ENCODE results near the gene MRPS14. TPM values are rescaled to one million over a fixed set of nuclear protein-coding genes. Genes with fewer than 3 reads are reported as not detected.

MRPS14 gene
- total and polyA plus RNA-seq, 9 of the 15 experiments (the other 6 are each of a cell fraction or from before 2014, with no cell fraction given), result 38.1 to 231 (median 54.9) TPM

DNA sequence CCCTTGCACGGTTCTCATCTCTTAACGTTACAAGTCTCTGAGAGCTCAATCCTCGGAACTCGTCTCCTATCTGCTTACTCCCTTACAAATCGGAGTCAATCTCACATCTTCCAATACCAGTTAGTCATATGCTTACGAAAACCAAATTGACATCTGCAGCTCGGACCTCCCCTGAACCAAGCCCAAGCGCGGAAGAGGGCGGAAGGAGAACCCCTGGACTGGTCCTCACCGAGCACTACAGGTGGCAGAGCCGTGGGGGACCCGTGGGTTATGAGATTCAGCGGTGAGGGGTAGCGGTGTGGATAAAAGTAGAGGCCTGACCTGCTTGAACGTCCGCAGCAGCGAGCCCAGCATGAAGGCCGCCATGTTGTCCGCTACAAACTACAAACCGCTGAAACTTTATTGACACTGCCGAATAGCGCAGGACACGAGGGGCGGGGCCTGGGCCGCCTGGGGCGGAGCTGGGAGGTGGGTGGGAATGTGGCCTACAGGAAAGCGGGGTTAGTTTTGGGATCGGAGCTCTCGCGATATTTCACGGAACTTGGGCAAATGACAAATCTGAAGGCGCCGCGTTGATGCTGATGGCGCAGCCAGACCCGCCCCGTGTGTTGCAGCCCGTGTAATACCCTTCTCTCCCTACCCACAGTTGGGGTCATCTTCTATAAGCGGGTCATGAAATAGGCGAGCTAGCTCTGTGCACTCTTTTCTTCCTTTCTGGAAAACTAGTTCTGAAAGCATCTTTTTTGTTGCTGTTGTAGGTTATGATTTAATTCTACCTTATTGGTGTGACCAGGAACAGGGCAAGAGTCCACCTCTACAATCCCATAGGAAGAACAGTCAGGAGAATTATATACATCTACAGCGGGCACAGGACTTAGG, at the start of gene MRPS14 (continued):
- TF ChIP-seq GTF3C2 (IDR thresholded peaks at IDR 0.05; ENCODE audit: borderline replicate concordance, extremely low read depth, insufficient read length) (no peak), RCOR1 (IDR thresholded peaks at IDR 0.05; ENCODE audit: borderline replicate concordance in 1 of 2, low read depth in 2 of 2, low read length in 2 of 2) (peak in 1 of 2 experiments; percentile 58; a peak in 1 of 4 replicates), PHF20 (IDR thresholded peaks at IDR 0.05; ENCODE audit: partially characterized antibody) (peak; percentile 96), LCOR (CRISPR knock-in tag; IDR thresholded peaks at IDR 0.05) (peak; percentile 99), KLF13 (tag; IDR thresholded peaks at IDR 0.05; ENCODE audit: borderline replicate concordance, low read depth) (0 out of 2 replicates have a peak, but pooled peaks have one; percentile 7), ZNF184 (CRISPR knock-in tag; IDR thresholded peaks at IDR 0.05) (no peak), POLR2H (tag; IDR thresholded peaks at IDR 0.05; ENCODE audit: low read depth) (peak; percentile 96), HNRNPK (IDR thresholded peaks at IDR 0.05; ENCODE audit: low read depth, low read length, poor library complexity, severe bottlenecking) (no peak), MXI1 (IDR thresholded peaks at IDR 0.05; ENCODE audit: low read depth, low read length) (peak; percentile 69), CCNT2 (IDR thresholded peaks at IDR 0.05; ENCODE audit: borderline replicate concordance, extremely low read depth, insufficient read length, low read depth, low read length) (peak; percentile 82), ZZZ3 (IDR thresholded peaks at IDR 0.05) (0 out of 2 replicates have a peak, but pooled peaks have one; percentile 63), HNRNPLL (IDR thresholded peaks at IDR 0.05; ENCODE audit: low read depth, low read length, poor library complexity, severe bottlenecking) (peak; percentile 54), ZBTB1 (CRISPR knock-in tag; IDR thresholded peaks at IDR 0.05; ENCODE audit: borderline replicate concordance, low read depth) (peak; percentile 84; the same call in 1 of the 2 replicates), ETV1 (tag; conservative IDR thresholded peaks at IDR 0.05; ENCODE audit: low read depth) (0 out of 2 replicates have a peak, but pooled peaks have one; percentile 22)
- TF ChIP-seq, protein P1, sequence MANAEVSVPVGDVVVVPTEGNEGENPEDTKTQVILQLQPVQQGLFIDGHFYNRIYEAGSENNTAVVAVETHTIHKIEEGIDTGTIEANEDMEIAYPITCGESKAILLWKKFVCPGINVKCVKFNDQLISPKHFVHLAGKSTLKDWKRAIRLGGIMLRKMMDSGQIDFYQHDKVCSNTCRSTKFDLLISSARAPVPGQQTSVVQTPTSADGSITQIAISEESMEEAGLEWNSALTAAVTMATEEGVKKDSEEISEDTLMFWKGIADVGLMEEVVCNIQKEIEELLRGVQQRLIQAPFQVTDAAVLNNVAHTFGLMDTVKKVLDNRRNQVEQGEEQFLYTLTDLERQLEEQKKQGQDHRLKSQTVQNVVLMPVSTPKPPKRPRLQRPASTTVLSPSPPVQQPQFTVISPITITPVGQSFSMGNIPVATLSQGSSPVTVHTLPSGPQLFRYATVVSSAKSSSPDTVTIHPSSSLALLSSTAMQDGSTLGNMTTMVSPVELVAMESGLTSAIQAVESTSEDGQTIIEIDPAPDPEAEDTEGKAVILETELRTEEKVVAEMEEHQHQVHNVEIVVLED (CRISPR knock-in tag; IDR thresholded peaks at IDR 0.05), result 0 out of 2 replicates have a peak, but pooled peaks have one; percentile 26
- TF ChIP-seq, protein P2, sequence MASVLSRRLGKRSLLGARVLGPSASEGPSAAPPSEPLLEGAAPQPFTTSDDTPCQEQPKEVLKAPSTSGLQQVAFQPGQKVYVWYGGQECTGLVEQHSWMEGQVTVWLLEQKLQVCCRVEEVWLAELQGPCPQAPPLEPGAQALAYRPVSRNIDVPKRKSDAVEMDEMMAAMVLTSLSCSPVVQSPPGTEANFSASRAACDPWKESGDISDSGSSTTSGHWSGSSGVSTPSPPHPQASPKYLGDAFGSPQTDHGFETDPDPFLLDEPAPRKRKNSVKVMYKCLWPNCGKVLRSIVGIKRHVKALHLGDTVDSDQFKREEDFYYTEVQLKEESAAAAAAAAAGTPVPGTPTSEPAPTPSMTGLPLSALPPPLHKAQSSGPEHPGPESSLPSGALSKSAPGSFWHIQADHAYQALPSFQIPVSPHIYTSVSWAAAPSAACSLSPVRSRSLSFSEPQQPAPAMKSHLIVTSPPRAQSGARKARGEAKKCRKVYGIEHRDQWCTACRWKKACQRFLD (CRISPR knock-in tag; IDR thresholded peaks at IDR 0.05), result peak; percentile 81; the same call in 1 of the 2 replicates

All from K562 (cell line).